Gastrocnemius medialis (tissue), 4 donors: ENCODE data around the gene ZFAND2B. TPM values are rescaled to one million over a fixed set of nuclear protein-coding genes. Genes with fewer than 3 reads are reported as not detected.

Experiments used
- ATAC-seq, 2 donors: fragments of 150-250 bp; one replicate each; pipeline ENCODE4 v1.9.1; 2016
- DNase-seq, 2 donors: peaks; one replicate each; pipeline ENCODE4 v3.0.0-alpha.2; 2019
- H3K27ac ChIP-seq, 4 donors: fragments of 200-600 bp; sonication (generic); 1 replicate in 1 of 4; 2 replicates in 3 of 4; pipeline ENCODE4 v1.5.1; 2016 to 2018; ENCODE audit warnings: mild to moderate bottlenecking in 2 of 4, moderate library complexity in 1 of 4
- H3K27me3 ChIP-seq, 3 donors: fragments of 200-600 bp; sonication (generic) in 2 of 3; 1 replicate in 1 of 3; 2 replicates in 2 of 3; pipeline versions ENCODE4 v1.5.1 to v1.6.0; 2016 to 2019; ENCODE audit warnings: mild to moderate bottlenecking in 1 of 3, moderate library complexity in 1 of 3
- H3K36me3 ChIP-seq, 2 donors: fragments of 200-600 bp; sonication (generic) in 1 of 2; one replicate each; pipeline ENCODE4 v1.5.1; 2017 to 2018
- H3K4me1 ChIP-seq, 2 donors: fragments of 200-600 bp; sonication (generic) in 1 of 2; one replicate each; pipeline ENCODE4 v1.5.1; 2016 to 2017; ENCODE audit warnings: mild to moderate bottlenecking in 2 of 2
- H3K4me3 ChIP-seq, 4 donors: fragments of 200-600 bp; sonication (generic) in 3 of 4; 1 replicate in 1 of 4; 2 replicates in 3 of 4; pipeline ENCODE4 v1.5.1; 2016 to 2019; ENCODE audit warnings: mild to moderate bottlenecking in 2 of 4
- H3K9me3 ChIP-seq, 3 donors: fragments of 200-600 bp; sonication (generic) in 2 of 3; 1 replicate in 1 of 3; 2 replicates in 2 of 3; pipeline ENCODE4 v1.5.1; 2016 to 2019
- CTCF ChIP-seq, 5 experiments: fragments of 450-650 bp in 3 of 5; fragments of 200-600 bp in 2 of 5; sonication (generic) in 2 of 5; IDR thresholded peaks in 4 of 5; conservative IDR thresholded peaks in 1 of 5; 1 replicate in 4 of 5; 2 replicates in 1 of 5; pipeline ENCODE4 v1.5.1; 2016 to 2019; ENCODE audit warnings: antibody characterized with exemption in 5 of 5, mild to moderate bottlenecking in 3 of 5, moderate library complexity in 3 of 5
- POLR2A ChIP-seq, 2 donors: fragments of 450-650 bp; IDR thresholded peaks; one replicate each; pipeline ENCODE4 v1.6.1; 2017; ENCODE audit warnings: antibody characterized with exemption in 2 of 2, mild to moderate bottlenecking in 2 of 2, moderate library complexity in 2 of 2
- in situ Hi-C, 4 donors: fragments of 200-750 bp; cut with MboI; loops; one replicate each; pipeline versions ENCODE4 v1.15.0 to v1.8.0; 2017; ENCODE audit warnings: low sequenced_read_pairs in 4 of 4
- intact Hi-C: fragments of 100-400 bp; cut with DNase I; formaldehyde crosslinking; loops from one replicate; pipeline ENCODE4 v1.15.1; 2023; ENCODE audit warnings: low total_unique reads
- total RNA-seq, 4 donors: library from RNA; depleted of rRNA; stranded (reverse); fragments of >200 nt; gene quantifications; one replicate each; pipeline versions ENCODE4 v1.1.0 to v1.2.3, GENCODE V29; 2016

The ZFAND2B gene
- total RNA-seq, 4 donors from 2014 or later, result 33.2 to 60.8 (median 41.2) TPM

- Histone ChIP-seq H3K27ac (no peak overlapping the region), H3K27me3 (no peaks in the 10 kb centered on the region), H3K4me1 (peaks cover 7 to 14% of the 10 kb centered on the region in 2 donors), H3K9me3 (no peaks in the 10 kb centered on the region), H3K4me3 (no peak overlapping the region), H3K36me3 (peaks cover 0 to 76% of the 10 kb centered on the region in 2 donors)
- ATAC-seq (no peak), DNase-seq (no peak)
- TF ChIP-seq POLR2A (IDR thresholded peaks at IDR 0.05) (no peak), CTCF (IDR thresholded peaks at IDR 0.05 in 4 of 5, conservative IDR thresholded peaks at IDR 0.05 in 1 of 5) (no peak)
- in situ Hi-C loops, result no loop called here
- intact Hi-C loops, result no loop called here
These were observed 7.0 kb downstream of the ZFAND2B start for GRCh38 chr2:219213486-219214071.

- in situ Hi-C loops, result no loop called here
- H3K27ac ChIP-seq, result no peak overlapping the region
- H3K4me1 ChIP-seq, result peaks cover 9 to 17% of the 10 kb centered on the region in 2 donors
- H3K27me3 ChIP-seq, result no peaks in the 10 kb centered on the region
- ATAC-seq (no peak), DNase-seq (no peak)
- no peak for TF ChIP-seq POLR2A (IDR thresholded peaks at IDR 0.05)
- no peak for TF ChIP-seq CTCF (IDR thresholded peaks at IDR 0.05 in 4 of 5, conservative IDR thresholded peaks at IDR 0.05 in 1 of 5)
- intact Hi-C loops, result no loop called here
- H3K9me3 ChIP-seq, result no peaks in the 10 kb centered on the region
- peaks cover 0 to 70% of the 10 kb centered on the region in 2 donors for H3K36me3 ChIP-seq
- H3K4me3 ChIP-seq, result no peak overlapping the region
These were observed 7.6 kb downstream of the ZFAND2B start for GRCh38 chr2:219214141-219214540.

GRCh38 chr2:219214786-219215185 is 8.2 kb downstream of the ZFAND2B start:
- ATAC-seq, result no peak

GRCh38 chr2:219215871-219216534 is 9.4 kb downstream of the ZFAND2B start:
- Histone ChIP-seq H3K36me3 (peaks cover 0 to 64% of the 10 kb centered on the region in 2 donors), H3K9me3 (no peaks in the 10 kb centered on the region), H3K27me3 (no peaks in the 10 kb centered on the region), H3K4me3 (no peak overlapping the region), H3K4me1 (peaks cover 19 to 29% of the 10 kb centered on the region in 2 donors), H3K27ac (peak overlapping the region; percentile 87 to 99 (median 94))
- TF ChIP-seq POLR2A (IDR thresholded peaks at IDR 0.05), result no peak
- no peak for TF ChIP-seq CTCF (IDR thresholded peaks at IDR 0.05 in 4 of 5, conservative IDR thresholded peaks at IDR 0.05 in 1 of 5)
- DNase-seq (no peak), ATAC-seq (no peak)
- intact Hi-C loops, result no loop called here
- in situ Hi-C loops, result no loop called here

More at GRCh38 chr2:219214786-219215185, 8.2 kb downstream of the ZFAND2B start:
- H3K4me1 ChIP-seq, result peaks cover 16 to 24% of the 10 kb centered on the region in 2 donors
- in situ Hi-C loops, result no loop called here
- H3K9me3 ChIP-seq, result no peaks in the 10 kb centered on the region
- no peak overlapping the region for H3K27ac ChIP-seq
- no peaks in the 10 kb centered on the region for H3K27me3 ChIP-seq
- no peak for DNase-seq
- peaks cover 0 to 64% of the 10 kb centered on the region in 2 donors for H3K36me3 ChIP-seq
- no peak overlapping the region for H3K4me3 ChIP-seq
- intact Hi-C loops, result no loop called here
- TF ChIP-seq POLR2A (IDR thresholded peaks at IDR 0.05) (no peak), CTCF (IDR thresholded peaks at IDR 0.05 in 4 of 5, conservative IDR thresholded peaks at IDR 0.05 in 1 of 5) (no peak)
